ENCODE data around the gene TMUB2. TPM values are rescaled to one million over a fixed set of nuclear protein-coding genes. Genes with fewer than 3 reads are reported as not detected.

Gene TMUB2
- total RNA-seq, 6 donors from 2014 or later, result 28.5 to 46.1 (median 34.9) TPM

GRCh38 chr17:44210342-44211192, 23.8 kb downstream of the TMUB2 start:
- no peaks in the 10 kb centered on the region for H3K27me3 ChIP-seq
- peaks cover 13 to 20% (median 13%) of the 10 kb centered on the region in 4 donors for H3K4me1 ChIP-seq
- peak; percentile 99 to 100 (median 100) for TF ChIP-seq CTCF (IDR thresholded peaks at IDR 0.05)
- TF ChIP-seq POLR2AphosphoS5 (IDR thresholded peaks at IDR 0.05), result peak in 1 of 2 donors; percentile 74
- TF ChIP-seq POLR2A (IDR thresholded peaks at IDR 0.05), result peak in 2 of 4 donors; percentile 16 to 30
- no peak for TF ChIP-seq EP300 (IDR thresholded peaks at IDR 0.05)
- H3K36me3 ChIP-seq, result peaks cover 29 to 80% (median 64%) of the 10 kb centered on the region in 4 donors
- WGBS, 2 donors, result 3 to 54% methylated on average over 5 to 27 of the region's 64 CpGs
- peak overlapping the region in 3 of 4 donors; percentile 41 to 80 (median 55) for H3K27ac ChIP-seq
- ATAC-seq (ENCODE audit: low FRiP score in 2 of 2) (peak; percentile 94 to 98), DNase-seq (peak; percentile 95 to 98)
- peak overlapping the region in 2 of 4 donors; percentile 1 to 13 for H3K4me3 ChIP-seq
- no peaks in the 10 kb centered on the region for H3K9me3 ChIP-seq

- TF ChIP-seq EP300 (IDR thresholded peaks at IDR 0.05) (no peak), CTCF (IDR thresholded peaks at IDR 0.05) (no peak), POLR2A (IDR thresholded peaks at IDR 0.05) (no peak), POLR2AphosphoS5 (IDR thresholded peaks at IDR 0.05) (no peak)
- DNase-seq (peak in 1 of 2 donors; percentile 57), ATAC-seq (ENCODE audit: low FRiP score in 2 of 2) (no peak)
- 91% methylated on average over 22 to 27 of the region's 30 CpGs for WGBS, 2 donors
- H3K4me1 ChIP-seq, result peaks cover 13 to 28% (median 15%) of the 10 kb centered on the region in 4 donors
- H3K36me3 ChIP-seq, result peaks cover 35 to 89% (median 72%) of the 10 kb centered on the region in 4 donors
- H3K27me3 ChIP-seq, result no peaks in the 10 kb centered on the region
- peak overlapping the region in 1 of 4 donors; percentile 80 for H3K27ac ChIP-seq
- no peaks in the 10 kb centered on the region for H3K9me3 ChIP-seq
- H3K4me3 ChIP-seq, result no peak overlapping the region
Observed at GRCh38 chr17:44211281-44212265, 24.8 kb downstream of the TMUB2 start.

GRCh38 chr17:44212507-44213402, 26.0 kb downstream of the TMUB2 start:
- no peak overlapping the region for H3K27ac ChIP-seq
- peak in 1 of 2 donors; percentile 73 for DNase-seq
- peaks cover 19 to 40% (median 26%) of the 10 kb centered on the region in 4 donors for H3K4me1 ChIP-seq
- no peaks in the 10 kb centered on the region for H3K9me3 ChIP-seq
- no peak for TF ChIP-seq POLR2A (IDR thresholded peaks at IDR 0.05)
- no peak for TF ChIP-seq CTCF (IDR thresholded peaks at IDR 0.05)
- TF ChIP-seq POLR2AphosphoS5 (IDR thresholded peaks at IDR 0.05), result no peak
- TF ChIP-seq EP300 (IDR thresholded peaks at IDR 0.05), result no peak
- 82 to 92% methylated on average over 7 to 31 of the region's 31 CpGs for WGBS, 2 donors
- ATAC-seq (ENCODE audit: low FRiP score in 2 of 2), result no peak
- H3K4me3 ChIP-seq, result no peak overlapping the region
- no peaks in the 10 kb centered on the region for H3K27me3 ChIP-seq
- peaks cover 25 to 84% (median 64%) of the 10 kb centered on the region in 4 donors for H3K36me3 ChIP-seq

Data from upper lobe of left lung (tissue), 6 donors.